Heart left ventricle (tissue), 13 donors: ENCODE measurements around the gene FOXO1.

Experiments
- POLR2A ChIP-seq, 2 donors: fragments of 450-650 bp; IDR thresholded peaks; one replicate each; pipeline ENCODE4 v1.6.1; 2017; ENCODE audit warnings: antibody characterized with exemption in 2 of 2, mild to moderate bottlenecking in 2 of 2, moderate library complexity in 2 of 2
- TF ChIP-seq, protein P1 (sequence below), 12 donors: fragments of 200-600 bp; sonication (generic) in 4 of 12; IDR thresholded peaks; one replicate each; pipeline versions ENCODE4 v1.5.0 to v1.8.0; 2018 to 2022; ENCODE audit warnings: antibody characterized with exemption in 12 of 12, mild to moderate bottlenecking in 5 of 12
- donor health status: ischemic (EF 13 %, LVEDD 7.1; RV severe dilation, severe dysfunction).
- donor health status: DM: no; HTN: yes; CAD: no.
- donor health status: DM: no; HTN: no; CAD: no.
- donor health status: ischemic (EF 25% LVEDD 6.9; RV normal size, moderate dysfunction).
- donor health status: ischemic (EF 25% LVEDD 5.7; RV mildly dilated, moderate dysfunction).
- donor health status: ischemic (EF 35%, LVEDD 5.7; RV mildly dilated, moderate dysfunction).
- donor health status: nonischemic (EF 11% LVEDD 7.7; RV severe dilation, severe dysfunction).
- donor health status: DM: yes; HTN: yes; CAD: no.
- donor health status: PGD.
- donor health status: ischemic (EF 29% LVEDD 5.4; RV normal size, mild dysfunction).
- donor health status: nonischemic (EF 23%, LVEDD 6.1; RV moderate dilation, normal function).

DNA sequence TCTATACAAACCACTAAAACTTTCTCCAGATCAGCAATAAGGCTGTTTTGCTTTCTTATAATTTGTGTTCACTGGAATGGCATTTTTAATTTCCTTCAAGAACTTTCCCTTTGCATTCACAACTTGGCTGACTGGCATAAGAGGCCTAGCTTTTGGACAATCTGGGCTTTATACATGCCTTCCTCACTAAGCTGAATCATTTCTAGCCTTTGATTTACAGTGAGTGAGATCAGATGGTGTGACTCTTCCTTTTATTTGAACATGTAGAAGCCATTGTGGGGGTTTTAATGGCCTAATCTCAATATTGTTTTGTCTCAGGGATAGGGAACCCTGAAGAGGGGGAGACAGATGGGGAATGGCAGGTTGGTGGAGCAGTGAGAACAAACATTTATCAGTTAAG lies 82.7 kb downstream of the FOXO1 start:
- TF ChIP-seq, protein P1, sequence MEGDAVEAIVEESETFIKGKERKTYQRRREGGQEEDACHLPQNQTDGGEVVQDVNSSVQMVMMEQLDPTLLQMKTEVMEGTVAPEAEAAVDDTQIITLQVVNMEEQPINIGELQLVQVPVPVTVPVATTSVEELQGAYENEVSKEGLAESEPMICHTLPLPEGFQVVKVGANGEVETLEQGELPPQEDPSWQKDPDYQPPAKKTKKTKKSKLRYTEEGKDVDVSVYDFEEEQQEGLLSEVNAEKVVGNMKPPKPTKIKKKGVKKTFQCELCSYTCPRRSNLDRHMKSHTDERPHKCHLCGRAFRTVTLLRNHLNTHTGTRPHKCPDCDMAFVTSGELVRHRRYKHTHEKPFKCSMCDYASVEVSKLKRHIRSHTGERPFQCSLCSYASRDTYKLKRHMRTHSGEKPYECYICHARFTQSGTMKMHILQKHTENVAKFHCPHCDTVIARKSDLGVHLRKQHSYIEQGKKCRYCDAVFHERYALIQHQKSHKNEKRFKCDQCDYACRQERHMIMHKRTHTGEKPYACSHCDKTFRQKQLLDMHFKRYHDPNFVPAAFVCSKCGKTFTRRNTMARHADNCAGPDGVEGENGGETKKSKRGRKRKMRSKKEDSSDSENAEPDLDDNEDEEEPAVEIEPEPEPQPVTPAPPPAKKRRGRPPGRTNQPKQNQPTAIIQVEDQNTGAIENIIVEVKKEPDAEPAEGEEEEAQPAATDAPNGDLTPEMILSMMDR (IDR thresholded peaks at IDR 0.05) = no peak
- TF ChIP-seq POLR2A (IDR thresholded peaks at IDR 0.05) = no peak
